ENCODE results near the gene SLC27A5.
A peak's percentile ranks its signal among the peaks of the same experiment; 100 is the strongest.

GRCh38 chr19:58475714-58476497 lies 35.9 kb downstream of the SLC27A5 start, which contains the start of gene ZNF446:
- TF ChIP-seq CTCF (IDR thresholded peaks at IDR 0.05), result peak in 1 of 4 experiments; percentile 4
- peak in 1 of 2 donors; percentile 55 for TF ChIP-seq POLR2A (IDR thresholded peaks at IDR 0.05)

Measured in uterus (tissue), 2 donors.